ENCODE data around the gene CHDH. TPM values are rescaled to one million over a fixed set of nuclear protein-coding genes. Genes with fewer than 3 reads are reported as not detected.

CHDH gene
- total and polyA plus RNA-seq, 3 experiments from 2014 or later, result 0.42 to 0.71 TPM; not detected in 1

DNA sequence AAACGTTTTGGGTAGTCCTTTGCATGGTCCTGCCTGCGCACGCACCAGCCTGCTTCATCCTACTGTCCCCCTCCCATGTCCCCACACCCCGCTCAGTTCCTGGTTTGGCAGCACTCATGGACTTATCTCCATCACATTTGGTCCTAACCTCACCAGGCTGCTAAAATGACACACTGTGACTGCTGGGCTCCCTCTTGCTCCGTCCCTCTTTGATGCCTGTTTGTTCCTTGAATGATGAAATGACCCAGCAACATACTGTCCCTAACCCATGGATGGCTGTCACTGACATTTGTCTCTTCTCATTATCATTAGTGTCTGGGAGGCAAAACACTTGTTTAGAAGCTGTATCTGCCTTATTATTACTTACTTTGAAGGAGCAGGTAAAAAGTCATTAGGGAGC lies 80.5 kb downstream of the CHDH start:
- no peak overlapping the region for H3K27ac Mint-ChIP-seq
- no peak overlapping the region for H3K27ac ChIP-seq (ENCODE audit: low read depth, low read length)
- ChIA-PET POLR2A (no interaction called here), CTCF (no interaction called here)
- DNase-seq, result no peak
- H3K27me3 ChIP-seq (ENCODE audit: insufficient read depth, low read length, poor library complexity, severe bottlenecking), result no peaks in the 10 kb centered on the region
- no peaks in the 10 kb centered on the region for H3K9me3 Mint-ChIP-seq
- no peaks in the 10 kb centered on the region for H3K9me3 ChIP-seq (ENCODE audit: low read length)
- no peak overlapping the region for H3K4me3 ChIP-seq (ENCODE audit: low read length)
- peaks cover 3 to 10% of the 10 kb centered on the region in 2 donors for H3K27me3 Mint-ChIP-seq
- H3K4me3 Mint-ChIP-seq, result no peak overlapping the region
- no peaks in the 10 kb centered on the region for H3K4me1 ChIP-seq (ENCODE audit: insufficient read depth, low read length)
- H3K4me1 Mint-ChIP-seq, result no peaks in the 10 kb centered on the region
- H3K36me3 Mint-ChIP-seq, result peaks cover 0 to 2% (median 0%) of the 10 kb centered on the region in 3 donors
- H3K36me3 ChIP-seq (ENCODE audit: insufficient read depth, low read length), result no peaks in the 10 kb centered on the region

DNA sequence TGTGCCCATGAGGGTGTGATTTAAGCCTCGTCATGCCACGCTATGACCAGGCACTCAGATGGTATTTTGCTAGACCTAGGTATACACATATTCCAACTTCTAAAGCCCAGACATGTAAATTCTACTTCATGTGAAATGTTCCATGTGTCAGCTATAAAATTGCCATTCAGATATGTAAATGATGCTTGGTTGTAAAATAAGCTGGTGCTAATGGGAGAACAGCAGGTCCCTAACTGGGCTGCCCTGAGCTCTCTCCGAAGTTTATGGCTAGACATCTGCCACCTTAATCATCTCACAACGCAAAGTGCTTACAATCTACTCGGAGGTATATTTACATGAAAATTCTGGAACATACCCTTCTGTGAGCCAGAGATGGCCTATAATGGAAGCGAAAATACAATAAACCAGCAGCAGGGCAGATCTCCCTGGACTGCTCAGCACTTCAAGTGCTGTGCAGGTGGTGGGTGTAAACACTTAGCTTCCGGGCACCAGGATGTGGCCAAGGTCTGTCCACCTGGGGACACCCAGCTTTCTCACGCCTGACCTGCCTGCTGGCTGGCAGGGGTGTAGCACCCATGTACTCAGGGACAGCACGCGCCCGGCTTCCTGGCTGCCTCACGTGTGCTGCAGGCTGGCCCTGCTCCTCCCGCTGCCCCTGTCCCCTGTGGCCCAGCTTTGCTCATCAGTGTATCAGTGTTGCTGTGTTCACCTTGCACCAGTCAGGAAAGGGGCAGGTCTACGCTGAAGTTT lies 82.0 kb downstream of the CHDH start:
- H3K4me1 Mint-ChIP-seq, result no peaks in the 10 kb centered on the region
- H3K27me3 ChIP-seq (ENCODE audit: insufficient read depth, low read length, poor library complexity, severe bottlenecking), result no peaks in the 10 kb centered on the region
- peaks cover 0 to 2% (median 0%) of the 10 kb centered on the region in 3 donors for H3K36me3 Mint-ChIP-seq
- no peak overlapping the region for H3K27ac ChIP-seq (ENCODE audit: low read depth, low read length)
- no peaks in the 10 kb centered on the region for H3K9me3 ChIP-seq (ENCODE audit: low read length)
- H3K9me3 Mint-ChIP-seq, result no peaks in the 10 kb centered on the region
- no peaks in the 10 kb centered on the region for H3K36me3 ChIP-seq (ENCODE audit: insufficient read depth, low read length)
- no peak overlapping the region for H3K4me3 Mint-ChIP-seq
- DNase-seq, result no peak
- no peak overlapping the region for H3K4me3 ChIP-seq (ENCODE audit: low read length)
- H3K27ac Mint-ChIP-seq, result no peak overlapping the region
- H3K27me3 Mint-ChIP-seq, result peaks cover 3 to 6% of the 10 kb centered on the region in 2 donors
- ChIA-PET CTCF (no interaction called here), POLR2A (no interaction called here)
- no peaks in the 10 kb centered on the region for H3K4me1 ChIP-seq (ENCODE audit: insufficient read depth, low read length)

DNA sequence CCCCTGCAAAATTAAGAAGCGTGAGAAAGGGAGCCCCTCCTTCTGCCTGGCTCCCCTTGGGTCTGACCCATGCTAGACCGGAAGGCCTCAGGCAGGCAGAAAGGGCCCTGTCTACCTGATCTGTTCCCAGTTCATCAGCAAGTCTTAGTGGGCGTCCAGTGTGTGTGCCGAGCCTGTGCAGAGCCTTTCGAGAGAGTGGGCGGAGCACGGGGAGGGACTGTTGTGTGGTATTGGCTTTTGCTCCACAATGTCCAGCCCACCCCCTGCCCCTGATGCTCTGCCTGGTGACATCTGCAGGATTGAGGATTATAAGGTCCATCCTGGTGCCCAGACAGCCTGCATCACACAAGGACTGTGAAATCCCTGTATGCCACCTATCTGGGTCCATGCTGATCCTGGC lies 82.9 kb downstream of the CHDH start:
- peaks cover 0 to 2% (median 0%) of the 10 kb centered on the region in 3 donors for H3K36me3 Mint-ChIP-seq
- H3K27ac Mint-ChIP-seq, result no peak overlapping the region
- no peaks in the 10 kb centered on the region for H3K27me3 Mint-ChIP-seq
- no peak overlapping the region for H3K4me3 Mint-ChIP-seq
- H3K27me3 ChIP-seq (ENCODE audit: insufficient read depth, low read length, poor library complexity, severe bottlenecking), result no peaks in the 10 kb centered on the region
- DNase-seq, result no peak
- no peaks in the 10 kb centered on the region for H3K4me1 Mint-ChIP-seq
- no peak overlapping the region for H3K27ac ChIP-seq (ENCODE audit: low read depth, low read length)
- H3K36me3 ChIP-seq (ENCODE audit: insufficient read depth, low read length), result no peaks in the 10 kb centered on the region
- no peaks in the 10 kb centered on the region for H3K9me3 ChIP-seq (ENCODE audit: low read length)
- ChIA-PET CTCF (no interaction called here), POLR2A (no interaction called here)
- no peaks in the 10 kb centered on the region for H3K4me1 ChIP-seq (ENCODE audit: insufficient read depth, low read length)
- H3K4me3 ChIP-seq (ENCODE audit: low read length), result no peak overlapping the region
- no peaks in the 10 kb centered on the region for H3K9me3 Mint-ChIP-seq

Other genes starting within 250 kb of the CHDH start
- 1 to 10 TPM; 1.2 to 2.1 TPM for gene IL17RB, start 149 bp upstream of the CHDH start, total RNA-seq
- 0.98 TPM for gene IL17RB, start 149 bp upstream of the CHDH start, polyA plus RNA-seq
- 10 to 100 TPM; 34.7 to 36.5 TPM for gene ACTR8, start 35.7 kb upstream of the CHDH start, total RNA-seq
- 21.4 TPM for gene ACTR8, start 35.7 kb upstream of the CHDH start, polyA plus RNA-seq
- 10 to 100 TPM; 50.5 to 58.0 TPM for gene SELENOK, start 45.4 kb upstream of the CHDH start, total RNA-seq
- 157 TPM for gene SELENOK, start 45.4 kb upstream of the CHDH start, polyA plus RNA-seq

All from CD8-positive, alpha-beta memory T cell (primary cell).